Measurements from ENCODE around the gene RHBDL1. TPM values are rescaled to one million over a fixed set of nuclear protein-coding genes. Genes with fewer than 3 reads are reported as not detected.

RHBDL1 gene
- total and polyA plus RNA-seq, 2 donors (not counting 1 experiment from before 2014, with no cell fraction given) = 0.76 to 7.1 TPM

GRCh38 chr16:675884-676564, 553 bp downstream of the RHBDL1 start:
- Histone ChIP-seq H3K9me3 (ENCODE audit: control insufficient read depth, insufficient read depth, low read depth, low read length) (no peaks in the 10 kb centered on the region), H3K36me3 (ENCODE audit: control insufficient read depth, insufficient read depth, low read length) (peaks cover 19% of the 10 kb centered on the region), H3K4me2 (ENCODE audit: extremely low read depth, insufficient read depth, low read length) (peak overlapping the region; percentile 71), H3K27me3 (ENCODE audit: control insufficient read depth, insufficient read depth, low read length) (no peaks in the 10 kb centered on the region), H3K4me1 (ENCODE audit: control insufficient read depth, extremely low read depth, insufficient read depth, low read length) (peaks cover 6% of the 10 kb centered on the region), H2AFZ (ENCODE audit: low read length) (no peak overlapping the region), H3K79me2 (ENCODE audit: control insufficient read depth, insufficient read depth, low read length) (peaks cover 4% of the 10 kb centered on the region), H3K4me3 (replicated peaks in 1 of 4; ENCODE audit: control extremely low read depth in 1 of 4, insufficient read depth in 1 of 4, low read depth in 3 of 4, low read length in 4 of 4) (peak overlapping the region in 3 of 4 experiments; percentile 15 to 57 (median 25)), H3K27ac (ENCODE audit: insufficient read depth, low read length) (no peak overlapping the region), H3K9ac (ENCODE audit: insufficient read depth, low read length) (no peak overlapping the region), H4K20me1 (ENCODE audit: control insufficient read depth, extremely low read depth, insufficient read depth, low read length) (no peaks in the 10 kb centered on the region)
- TF ChIP-seq CTCF (conservative IDR thresholded peaks at IDR 0.05 in 1 of 2, IDR thresholded peaks at IDR 0.05 in 1 of 2; ENCODE audit: low read depth in 1 of 2, low read length in 2 of 2) (no peak), EZH2 (IDR thresholded peaks at IDR 0.05; ENCODE audit: low read length, missing control alignments) (no peak)
- DNase-seq (ENCODE audit: low read depth in 2 of 2) = no peak

- Histone ChIP-seq H3K36me3 (ENCODE audit: control insufficient read depth, insufficient read depth, low read length) (peaks cover 16% of the 10 kb centered on the region), H3K27ac (ENCODE audit: insufficient read depth, low read length) (no peak overlapping the region), H3K4me2 (ENCODE audit: extremely low read depth, insufficient read depth, low read length) (no peak overlapping the region), H3K4me1 (ENCODE audit: control insufficient read depth, extremely low read depth, insufficient read depth, low read length) (peaks cover 10% of the 10 kb centered on the region), H3K79me2 (ENCODE audit: control insufficient read depth, insufficient read depth, low read length) (peaks cover 9% of the 10 kb centered on the region), H4K20me1 (ENCODE audit: control insufficient read depth, extremely low read depth, insufficient read depth, low read length) (no peaks in the 10 kb centered on the region), H3K9ac (ENCODE audit: insufficient read depth, low read length) (no peak overlapping the region), H3K27me3 (ENCODE audit: control insufficient read depth, insufficient read depth, low read length) (no peaks in the 10 kb centered on the region), H2AFZ (ENCODE audit: low read length) (no peak overlapping the region), H3K4me3 (replicated peaks in 1 of 4; ENCODE audit: control extremely low read depth in 1 of 4, insufficient read depth in 1 of 4, low read depth in 3 of 4, low read length in 4 of 4) (no peak overlapping the region), H3K9me3 (ENCODE audit: control insufficient read depth, insufficient read depth, low read depth, low read length) (no peaks in the 10 kb centered on the region)
- TF ChIP-seq CTCF (conservative IDR thresholded peaks at IDR 0.05 in 1 of 2, IDR thresholded peaks at IDR 0.05 in 1 of 2; ENCODE audit: low read depth in 1 of 2, low read length in 2 of 2) (no peak), EZH2 (IDR thresholded peaks at IDR 0.05; ENCODE audit: low read length, missing control alignments) (no peak)
- DNase-seq (ENCODE audit: low read depth in 2 of 2) = no peak
These were observed 1.1 kb downstream of the RHBDL1 start for GRCh38 chr16:676565-676902.

- no peak overlapping the region for H3K4me2 ChIP-seq (ENCODE audit: extremely low read depth, insufficient read depth, low read length)
- H3K4me1 ChIP-seq (ENCODE audit: control insufficient read depth, extremely low read depth, insufficient read depth, low read length) = peaks cover 14% of the 10 kb centered on the region
- H3K4me3 ChIP-seq (replicated peaks in 1 of 4; ENCODE audit: control extremely low read depth in 1 of 4, insufficient read depth in 1 of 4, low read depth in 3 of 4, low read length in 4 of 4) = no peak overlapping the region
- H3K9me3 ChIP-seq (ENCODE audit: control insufficient read depth, insufficient read depth, low read depth, low read length) = no peaks in the 10 kb centered on the region
- H2AFZ ChIP-seq (ENCODE audit: low read length) = no peak overlapping the region
- no peak overlapping the region for H3K27ac ChIP-seq (ENCODE audit: insufficient read depth, low read length)
- peaks cover 16% of the 10 kb centered on the region for H3K36me3 ChIP-seq (ENCODE audit: control insufficient read depth, insufficient read depth, low read length)
- DNase-seq (ENCODE audit: low read depth in 2 of 2) = no peak
- H3K9ac ChIP-seq (ENCODE audit: insufficient read depth, low read length) = no peak overlapping the region
- no peaks in the 10 kb centered on the region for H4K20me1 ChIP-seq (ENCODE audit: control insufficient read depth, extremely low read depth, insufficient read depth, low read length)
- H3K79me2 ChIP-seq (ENCODE audit: control insufficient read depth, insufficient read depth, low read length) = peaks cover 13% of the 10 kb centered on the region
- TF ChIP-seq EZH2 (IDR thresholded peaks at IDR 0.05; ENCODE audit: low read length, missing control alignments) (no peak), CTCF (conservative IDR thresholded peaks at IDR 0.05 in 1 of 2, IDR thresholded peaks at IDR 0.05 in 1 of 2; ENCODE audit: low read depth in 1 of 2, low read length in 2 of 2) (no peak)
- H3K27me3 ChIP-seq (ENCODE audit: control insufficient read depth, insufficient read depth, low read length) = no peaks in the 10 kb centered on the region
These were observed 1.4 kb downstream of the RHBDL1 start for GRCh38 chr16:676913-677312.

All from fibroblast of lung (primary cell).